GM19455 (cell line): ENCODE results near the gene TRIM17.

Experiments
- ATAC-seq: cut with Tn5 transposase; IDR thresholded peaks from one replicate; pipeline ENCODE4 v1.9.1; 2021; ENCODE audit not compliant: unreplicated experiment

Gene TRIM17

DNA sequence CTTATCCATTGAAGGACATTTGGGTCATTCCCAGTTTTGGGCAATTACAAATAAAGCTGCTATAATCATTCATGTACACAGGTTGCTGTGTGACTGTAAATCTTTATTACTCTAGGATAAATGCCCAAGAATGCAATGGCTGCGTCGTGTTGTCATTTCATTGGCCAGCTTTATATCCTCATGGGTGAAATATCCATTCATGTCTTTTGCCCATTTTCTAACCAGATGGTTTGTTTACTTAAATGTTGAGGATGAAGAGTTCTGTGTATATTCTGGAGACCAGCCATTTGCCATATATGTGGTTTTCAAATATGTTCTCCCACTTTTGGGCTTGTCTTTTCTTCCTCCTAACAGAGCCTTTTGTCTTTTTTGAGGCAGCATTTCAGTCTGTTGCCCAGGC, 35.3 kb downstream of the TRIM17 start:
- no peak for ATAC-seq

DNA sequence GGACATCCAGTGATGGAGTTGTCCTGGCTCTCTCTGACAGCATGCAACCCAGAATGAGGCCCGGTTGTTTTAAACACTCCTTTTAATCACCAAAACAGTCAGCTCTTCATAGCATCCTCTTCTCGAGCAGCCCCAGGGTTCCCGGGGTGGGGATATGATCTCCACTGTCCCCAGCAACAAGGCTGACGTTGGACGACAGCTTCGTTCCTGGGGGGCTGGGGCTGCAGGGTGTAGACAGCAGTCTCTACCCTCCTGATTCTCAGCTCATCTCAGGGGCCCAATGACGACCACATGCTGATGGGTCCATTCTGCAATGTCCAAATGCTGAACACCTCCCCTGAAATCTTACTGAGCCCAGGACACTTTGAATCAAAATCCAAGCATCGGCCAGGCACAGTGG, 37.0 kb downstream of the TRIM17 start:
- no peak for ATAC-seq

DNA sequence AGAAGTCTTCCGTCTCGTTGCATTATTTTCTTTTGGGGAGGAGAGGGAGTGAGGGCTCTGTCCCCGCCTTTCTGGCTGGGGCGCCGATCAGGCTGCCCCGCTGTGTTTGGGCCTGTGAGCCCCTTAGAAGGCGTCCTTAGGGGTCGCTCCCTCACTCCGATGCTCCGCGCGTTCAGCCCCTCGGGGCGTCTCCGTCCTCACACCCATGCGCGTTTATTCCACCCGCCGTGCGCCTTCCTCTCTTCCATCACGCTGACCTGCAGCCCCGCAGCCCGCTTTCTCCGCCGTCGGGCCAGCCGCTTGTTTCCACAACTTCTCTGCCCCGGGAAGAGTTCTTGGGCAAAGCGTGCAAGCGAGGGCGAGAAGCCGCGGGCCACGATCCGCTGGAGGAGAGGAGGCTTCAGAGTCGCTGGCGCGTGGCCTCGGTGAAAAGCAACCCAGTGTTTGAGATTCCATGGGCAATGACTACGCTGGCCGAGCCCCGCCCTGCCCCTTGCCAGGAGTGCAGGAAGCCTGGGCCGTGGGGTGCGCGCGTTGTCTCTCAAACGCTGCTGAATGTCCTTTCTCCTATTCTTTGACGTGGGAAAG, 37.7 kb downstream of the TRIM17 start:
- no peak for ATAC-seq

DNA sequence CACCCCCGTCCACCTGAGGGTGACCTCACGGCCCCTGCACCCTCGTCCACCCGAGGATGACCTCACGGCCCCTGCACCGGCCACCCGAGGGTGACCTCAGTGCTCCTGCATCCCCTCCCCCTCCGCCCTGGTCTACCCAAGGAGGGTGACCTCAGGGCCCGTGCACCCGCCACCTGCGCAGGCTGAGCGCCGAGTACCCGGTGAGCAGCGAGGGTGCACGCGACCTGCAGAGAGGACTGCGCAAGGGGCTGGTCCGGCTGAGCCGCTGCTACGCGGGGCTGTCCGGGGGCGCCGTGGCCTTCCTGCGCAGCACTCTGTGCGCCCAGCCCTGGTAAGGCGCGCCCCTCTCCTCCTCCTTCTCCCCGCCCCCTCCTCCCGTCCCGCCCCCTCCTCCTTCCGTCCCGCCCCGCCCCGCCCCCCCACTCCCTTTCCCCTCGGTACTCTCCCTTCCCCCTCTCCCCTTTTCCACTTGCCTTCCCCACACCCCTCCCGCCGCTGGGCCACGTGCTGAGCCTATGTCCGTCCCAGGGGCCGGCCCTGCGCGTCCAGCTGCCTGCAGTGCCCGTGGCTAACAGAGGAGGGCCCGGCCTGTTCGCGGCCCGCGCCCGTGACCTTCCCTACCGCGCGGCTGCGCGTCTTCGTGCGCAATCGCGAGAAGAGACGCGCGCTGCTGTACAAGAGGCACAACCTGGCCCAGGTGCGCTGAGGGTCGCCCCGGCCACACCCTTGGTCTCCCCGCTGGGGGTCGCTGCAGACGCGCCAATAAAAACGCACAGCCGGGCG, 38.4 kb downstream of the TRIM17 start:
- no peak for ATAC-seq

DNA sequence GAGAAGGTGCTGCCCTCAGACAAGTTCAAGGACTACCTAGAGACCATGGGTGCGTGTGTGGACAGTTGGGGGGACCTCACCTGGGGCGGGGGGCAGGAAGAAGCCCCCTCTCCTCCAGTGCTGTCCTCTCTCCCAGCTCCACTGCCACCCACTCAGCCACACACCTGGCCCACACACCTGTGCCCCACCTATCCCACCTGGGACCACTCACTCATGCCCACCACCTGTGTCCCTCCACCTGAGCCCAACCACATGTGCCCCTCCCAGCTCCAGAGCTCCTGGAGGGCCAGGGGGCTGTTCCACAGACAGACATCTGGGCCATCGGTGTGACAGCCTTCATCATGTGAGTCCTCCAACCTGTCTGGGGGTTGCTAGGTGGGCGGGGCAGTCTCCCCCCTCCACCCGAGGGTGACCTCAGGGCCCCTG, 39.0 kb downstream of the TRIM17 start:
- no peak for ATAC-seq

DNA sequence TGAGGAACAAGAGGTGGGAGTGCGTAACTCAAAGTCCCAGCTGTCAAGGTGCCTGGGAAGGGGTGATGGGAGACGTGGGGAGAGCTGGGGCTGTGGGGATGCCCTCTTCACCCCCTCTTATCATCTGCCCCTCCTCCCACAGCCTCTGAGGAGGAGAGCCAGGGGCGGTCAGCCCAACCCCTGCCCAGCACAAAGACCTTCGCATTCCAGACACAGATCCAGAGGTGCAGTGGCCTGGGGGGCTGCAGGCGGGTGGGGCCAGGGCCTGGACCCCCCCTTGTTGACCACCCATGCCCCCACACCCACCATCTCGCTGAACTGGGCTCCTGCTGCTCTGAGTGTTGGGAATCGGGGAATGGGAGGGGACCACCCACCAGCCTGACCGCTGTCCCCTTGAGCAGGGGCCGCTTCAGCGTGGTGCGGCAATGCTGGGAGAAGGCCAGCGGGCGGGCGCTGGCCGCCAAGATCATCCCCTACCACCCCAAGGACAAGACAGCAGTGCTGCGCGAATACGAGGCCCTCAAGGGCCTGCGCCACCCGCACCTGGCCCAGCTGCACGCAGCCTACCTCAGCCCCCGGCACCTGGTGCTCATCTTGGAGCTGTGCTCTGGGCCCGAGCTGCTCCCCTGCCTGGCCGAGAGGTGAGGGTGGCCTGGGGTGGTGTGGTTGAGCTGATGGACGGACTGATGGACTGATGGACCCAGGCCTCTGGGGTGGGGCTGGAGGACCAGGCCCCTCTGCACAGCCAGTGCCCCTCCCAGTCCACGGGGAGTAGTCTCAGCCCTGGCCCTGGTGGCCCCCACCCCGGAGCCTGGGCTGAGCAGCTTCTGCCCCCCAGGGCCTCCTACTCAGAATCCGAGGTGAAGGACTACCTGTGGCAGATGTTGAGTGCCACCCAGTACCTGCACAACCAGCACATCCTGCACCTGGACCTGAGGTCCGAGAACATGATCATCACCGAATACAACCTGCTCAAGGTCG, 39.7 kb downstream of the TRIM17 start:
- ATAC-seq = no peak

DNA sequence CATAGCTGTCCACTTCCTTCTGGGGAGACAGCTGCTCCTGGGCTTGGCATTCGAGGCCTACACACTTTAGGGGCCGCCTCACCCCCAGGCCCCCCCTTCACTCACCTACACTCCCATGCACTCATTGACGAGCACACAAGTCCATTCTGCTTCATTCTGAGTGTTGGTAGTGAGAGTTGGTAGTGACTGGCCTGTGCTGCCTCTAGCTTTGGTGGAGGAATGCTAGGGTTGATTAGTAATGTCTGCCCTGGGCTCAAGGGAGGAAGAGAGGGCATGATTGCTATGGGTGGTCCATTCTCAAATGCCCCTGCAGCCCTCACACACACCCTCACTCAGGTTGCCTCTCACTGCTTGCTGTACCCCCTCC, 40.4 kb downstream of the TRIM17 start:
- ATAC-seq = no peak

DNA sequence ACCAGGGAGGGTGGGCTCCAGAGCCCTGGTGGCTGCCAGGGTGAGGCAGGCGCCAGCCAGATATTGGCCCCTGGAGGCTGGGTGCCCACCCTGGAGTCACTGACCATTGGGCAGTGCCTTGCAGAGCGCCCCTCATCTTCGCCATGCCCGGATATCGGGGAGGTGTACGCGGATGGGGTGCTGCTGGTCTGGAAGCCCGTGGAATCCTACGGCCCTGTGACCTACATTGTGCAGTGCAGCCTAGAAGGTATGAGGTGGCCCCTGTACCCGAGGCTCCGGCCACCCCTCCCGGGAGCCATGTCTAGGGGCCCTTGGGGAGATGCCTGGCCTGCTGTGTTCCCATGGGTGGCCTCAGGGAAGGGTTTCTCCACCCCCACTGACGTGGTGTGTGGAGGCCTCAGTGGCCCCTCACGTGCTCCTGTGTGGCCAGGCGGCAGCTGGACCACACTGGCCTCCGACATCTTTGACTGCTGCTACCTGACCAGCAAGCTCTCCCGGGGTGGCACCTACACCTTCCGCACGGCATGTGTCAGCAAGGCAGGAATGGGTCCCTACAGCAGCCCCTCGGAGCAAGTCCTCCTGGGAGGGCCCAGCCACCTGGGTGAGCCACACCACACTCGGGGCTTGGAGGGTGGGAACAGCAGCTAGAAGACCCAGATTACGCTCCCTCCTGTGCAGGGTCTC, 40.9 kb downstream of the TRIM17 start:
- ATAC-seq = no peak

DNA sequence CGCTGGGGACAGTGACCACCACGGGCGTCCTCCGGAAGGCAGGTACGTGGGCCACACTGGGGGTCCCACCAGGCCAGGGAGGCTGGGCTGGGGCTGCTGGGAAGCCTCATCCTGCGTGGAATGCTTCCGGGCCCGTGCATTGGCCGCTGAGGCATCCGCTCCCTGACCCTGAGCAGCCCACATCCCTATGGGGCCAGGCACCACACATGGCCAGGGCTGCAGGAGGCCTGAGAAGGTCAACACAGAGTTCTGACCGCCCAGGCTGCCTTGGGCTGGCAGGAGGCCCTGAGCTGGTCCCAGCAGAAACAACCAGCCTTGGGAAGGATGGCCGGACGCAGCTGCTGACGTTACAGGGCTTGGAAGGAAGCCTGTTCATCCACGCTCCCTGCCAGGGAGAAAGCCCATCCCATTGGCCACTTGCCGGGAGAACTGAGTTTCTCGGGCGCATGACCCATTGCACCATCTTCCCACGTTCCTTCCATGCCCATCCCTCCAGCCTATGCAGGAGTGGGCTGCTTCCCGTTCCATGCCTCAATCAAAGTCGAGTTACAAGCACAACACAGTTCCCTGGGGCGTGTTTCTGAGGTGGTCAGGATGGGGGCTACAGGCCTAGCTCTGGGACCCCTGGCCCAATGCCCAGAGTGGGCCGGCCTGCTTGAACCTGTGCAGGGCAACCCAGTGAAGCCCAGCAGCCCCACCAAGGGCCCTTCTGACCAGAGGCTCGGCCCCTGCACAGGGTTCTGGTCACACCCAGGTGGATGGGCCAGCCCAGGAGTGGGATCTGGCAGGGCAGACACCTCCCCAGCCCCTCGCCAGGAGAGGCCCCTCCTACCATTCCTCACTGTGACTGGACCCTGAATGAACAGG, 41.7 kb downstream of the TRIM17 start:
- no peak for ATAC-seq

DNA sequence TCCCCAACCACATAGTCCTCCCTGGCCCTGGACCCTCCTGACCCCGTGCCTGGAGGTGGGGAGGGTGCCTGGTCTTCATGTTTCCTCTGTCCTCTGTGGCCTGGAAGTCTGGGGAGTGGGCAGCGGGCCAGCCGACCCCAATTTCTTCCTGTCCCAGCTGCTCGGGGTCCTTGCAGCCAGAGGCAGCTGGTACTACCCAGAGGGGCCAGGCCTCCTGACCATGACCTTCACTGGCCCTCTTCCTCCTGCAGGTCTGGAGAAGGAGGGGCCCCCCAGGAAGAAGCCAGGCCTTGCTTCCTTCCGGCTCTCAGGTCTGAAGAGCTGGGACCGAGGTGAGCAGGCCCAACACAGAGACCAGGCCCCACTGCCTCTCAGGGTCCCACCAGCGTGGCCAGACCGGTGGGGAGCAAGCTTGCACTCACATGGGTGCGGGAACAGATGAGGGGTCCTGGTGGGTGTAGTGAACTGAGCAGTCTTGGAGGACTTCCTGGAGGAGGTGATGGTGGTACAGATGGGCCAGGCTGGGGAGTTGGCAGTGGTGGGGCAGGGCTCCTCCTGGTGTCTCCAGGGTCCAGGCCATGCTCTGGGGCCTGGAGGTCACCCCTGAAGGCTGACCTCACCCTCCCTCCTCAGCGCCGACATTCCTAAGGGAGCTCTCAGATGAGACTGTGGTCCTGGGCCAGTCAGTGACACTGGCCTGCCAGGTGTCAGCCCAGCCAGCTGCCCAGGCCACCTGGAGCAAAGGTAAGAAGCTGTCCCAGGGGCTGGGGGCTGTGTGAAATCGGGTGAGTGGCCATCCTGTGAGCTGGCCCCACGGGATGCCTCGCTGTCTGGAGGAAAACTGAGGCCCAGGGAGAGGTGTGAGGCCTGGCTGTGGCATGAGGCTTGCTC, 42.7 kb downstream of the TRIM17 start:
- no peak for ATAC-seq

DNA sequence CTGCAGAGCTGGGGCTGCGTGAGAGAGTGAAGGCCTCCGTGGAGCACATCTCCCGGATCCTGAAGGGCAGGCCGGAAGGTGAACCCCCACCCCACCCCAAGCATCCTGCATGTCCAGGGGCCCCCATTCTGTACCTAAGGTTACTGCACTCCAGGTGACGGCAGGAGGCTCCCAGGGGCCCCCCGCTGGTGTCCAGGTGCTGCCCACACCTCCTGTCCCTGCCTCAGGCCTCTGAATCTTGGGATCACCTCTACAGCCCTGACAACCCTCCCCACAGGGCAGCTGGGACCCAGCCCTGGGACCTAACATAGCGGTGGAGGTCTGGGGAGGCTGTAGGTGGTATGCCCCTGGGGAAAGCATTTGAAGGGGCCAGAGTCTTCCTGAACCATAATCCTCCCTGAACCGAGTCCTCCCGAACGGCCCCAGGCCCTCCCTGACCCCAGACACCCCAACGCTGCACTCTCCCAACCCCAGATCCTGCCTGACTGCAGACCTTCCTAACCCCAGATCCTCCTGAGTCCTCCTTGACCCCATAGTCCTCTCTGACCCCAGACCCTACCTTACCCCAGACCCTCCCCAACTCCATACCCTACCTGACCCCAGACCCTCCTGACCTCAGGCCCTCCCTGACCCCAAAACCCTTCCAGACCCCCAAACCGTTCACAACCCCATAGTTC, 43.5 kb downstream of the TRIM17 start:
- ATAC-seq = no peak

DNA sequence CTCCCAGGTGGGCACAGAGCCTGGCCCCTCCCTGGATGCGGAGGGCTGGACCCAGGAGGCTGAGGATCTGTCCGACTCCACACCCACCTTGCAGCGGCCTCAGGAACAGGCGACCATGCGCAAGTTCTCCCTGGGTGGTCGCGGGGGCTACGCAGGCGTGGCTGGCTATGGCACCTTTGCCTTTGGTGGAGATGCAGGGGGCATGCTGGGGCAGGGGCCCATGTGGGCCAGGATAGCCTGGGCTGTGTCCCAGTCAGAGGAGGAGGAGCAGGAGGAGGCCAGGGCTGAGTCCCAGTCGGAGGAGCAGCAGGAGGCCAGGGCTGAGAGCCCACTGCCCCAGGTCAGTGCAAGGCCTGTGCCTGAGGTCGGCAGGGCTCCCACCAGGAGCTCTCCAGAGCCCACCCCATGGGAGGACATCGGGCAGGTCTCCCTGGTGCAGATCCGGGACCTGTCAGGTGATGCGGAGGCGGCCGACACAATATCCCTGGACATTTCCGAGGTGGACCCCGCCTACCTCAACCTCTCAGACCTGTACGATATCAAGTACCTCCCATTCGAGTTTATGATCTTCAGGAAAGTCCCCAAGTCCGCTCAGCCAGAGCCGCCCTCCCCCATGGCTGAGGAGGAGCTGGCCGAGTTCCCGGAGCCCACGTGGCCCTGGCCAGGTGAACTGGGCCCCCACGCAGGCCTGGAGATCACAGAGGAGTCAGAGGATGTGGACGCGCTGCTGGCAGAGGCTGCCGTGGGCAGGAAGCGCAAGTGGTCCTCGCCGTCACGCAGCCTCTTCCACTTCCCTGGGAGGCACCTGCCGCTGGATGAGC, 44.3 kb downstream of the TRIM17 start:
- no peak for ATAC-seq

DNA sequence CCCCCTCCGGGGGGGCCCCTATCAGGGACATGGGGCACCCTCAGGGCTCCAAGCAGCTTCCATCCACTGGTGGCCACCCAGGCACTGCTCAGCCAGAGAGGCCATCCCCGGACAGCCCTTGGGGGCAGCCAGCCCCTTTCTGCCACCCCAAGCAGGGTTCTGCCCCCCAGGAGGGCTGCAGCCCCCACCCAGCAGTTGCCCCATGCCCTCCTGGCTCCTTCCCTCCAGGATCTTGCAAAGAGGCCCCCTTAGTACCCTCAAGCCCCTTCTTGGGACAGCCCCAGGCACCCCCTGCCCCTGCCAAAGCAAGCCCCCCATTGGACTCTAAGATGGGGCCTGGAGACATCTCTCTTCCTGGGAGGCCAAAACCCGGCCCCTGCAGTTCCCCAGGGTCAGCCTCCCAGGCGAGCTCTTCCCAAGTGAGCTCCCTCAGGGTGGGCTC, 44.9 kb downstream of the TRIM17 start:
- ATAC-seq = no peak

DNA sequence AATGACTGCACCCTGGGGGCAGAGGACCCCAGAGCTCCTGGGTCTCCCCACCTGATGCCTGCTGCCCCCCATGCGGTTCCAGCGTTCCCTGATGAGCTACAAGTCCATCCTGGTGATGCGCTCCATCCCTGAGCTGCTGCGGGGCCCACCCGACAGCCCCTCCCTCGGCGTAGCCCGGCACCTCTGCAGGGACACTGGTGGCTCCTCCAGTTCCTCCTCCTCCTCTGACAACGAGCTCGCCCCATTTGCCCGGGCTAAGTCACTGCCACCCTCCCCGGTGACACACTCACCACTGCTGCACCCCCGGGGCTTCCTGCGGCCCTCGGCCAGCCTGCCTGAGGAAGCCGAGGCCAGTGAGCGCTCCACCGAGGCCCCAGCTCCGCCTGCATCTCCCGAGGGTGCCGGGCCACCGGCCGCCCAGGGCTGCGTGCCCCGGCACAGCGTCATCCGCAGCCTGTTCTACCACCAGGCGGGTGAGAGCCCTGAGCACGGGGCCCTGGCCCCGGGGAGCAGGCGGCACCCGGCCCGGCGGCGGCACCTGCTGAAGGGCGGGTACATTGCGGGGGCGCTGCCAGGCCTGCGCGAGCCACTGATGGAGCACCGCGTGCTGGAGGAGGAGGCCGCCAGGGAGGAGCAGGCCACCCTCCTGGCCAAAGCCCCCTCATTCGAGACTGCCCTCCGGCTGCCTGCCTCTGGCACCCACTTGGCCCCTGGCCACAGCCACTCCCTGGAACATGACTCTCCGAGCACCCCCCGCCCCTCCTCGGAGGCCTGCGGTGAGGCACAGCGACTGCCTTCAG, 45.5 kb downstream of the TRIM17 start:
- ATAC-seq = no peak

DNA sequence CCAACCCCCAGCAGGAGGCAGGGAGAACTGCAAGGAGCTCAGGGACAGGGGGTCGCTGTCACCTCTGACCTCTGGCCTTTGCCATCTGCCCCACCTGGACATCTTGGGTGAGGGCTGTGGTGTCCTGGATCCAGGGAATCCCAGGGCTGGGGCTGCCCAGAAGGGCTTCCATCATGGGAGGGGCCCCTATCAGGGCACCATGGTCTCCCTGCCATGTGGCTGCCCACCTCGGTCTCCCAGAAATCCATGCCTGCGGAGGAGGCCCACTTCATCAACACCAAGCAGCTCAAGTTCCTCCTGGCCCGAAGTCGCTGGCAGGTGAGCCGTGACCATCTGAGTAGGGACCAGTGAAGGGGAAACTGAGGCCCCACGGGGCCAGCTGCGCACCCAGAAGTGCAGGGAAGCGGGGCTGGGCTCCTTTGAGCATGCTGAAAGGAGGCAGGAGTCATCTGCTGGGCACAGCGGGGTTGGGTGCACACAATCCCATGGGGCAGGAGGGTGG, 46.2 kb downstream of the TRIM17 start:
- no peak for ATAC-seq

DNA sequence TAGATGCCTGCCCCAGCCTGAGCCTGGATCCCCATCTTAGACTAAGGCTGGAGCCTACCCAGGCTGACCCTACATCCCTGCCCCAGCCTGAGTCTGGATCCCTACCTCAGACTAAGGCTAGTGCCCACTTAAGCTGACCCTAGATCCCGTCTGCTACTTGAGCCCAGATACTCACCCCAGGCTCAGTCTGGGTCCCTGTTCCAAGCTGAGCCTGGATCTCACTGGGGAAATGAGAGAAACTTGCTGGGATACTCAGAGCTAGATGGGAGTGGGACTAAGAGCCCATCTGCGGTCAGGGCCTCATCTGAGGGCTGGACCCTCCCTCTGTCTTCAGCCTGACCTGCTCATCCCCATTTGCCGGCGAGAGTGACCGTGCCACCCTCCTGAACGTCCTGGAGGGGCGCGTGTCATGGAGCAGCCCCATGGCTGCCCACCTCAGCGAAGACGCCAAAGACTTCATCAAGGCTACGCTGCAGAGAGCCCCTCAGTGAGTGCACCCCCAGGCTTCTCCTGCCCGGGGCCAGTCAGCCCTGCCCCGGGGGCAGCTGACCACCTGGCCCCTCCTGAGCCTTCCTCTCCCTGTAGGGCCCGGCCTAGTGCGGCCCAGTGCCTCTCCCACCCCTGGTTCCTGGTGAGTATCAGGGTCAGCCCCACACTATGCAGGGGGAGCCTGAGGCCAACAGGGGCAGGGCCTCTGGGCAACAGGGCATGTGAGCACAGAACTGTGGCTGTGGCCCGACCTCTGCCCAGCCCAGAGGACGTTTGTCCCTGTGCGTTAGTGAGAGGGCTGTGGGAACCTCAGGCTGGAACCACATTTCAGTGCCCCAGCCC, 46.8 kb downstream of the TRIM17 start:
- ATAC-seq = no peak
